GM19351 (cell line): ENCODE measurements around the gene ZNF598.

Source experiments
- ATAC-seq: cut with Tn5 transposase; IDR thresholded peaks from one replicate; pipeline ENCODE4 v1.9.1; 2021; ENCODE audit warnings: mild to moderate bottlenecking, moderate library complexity; ENCODE audit not compliant: unreplicated experiment

The ZNF598 gene

GRCh38 chr16:2009791-2010510, at the start of gene ZNF598:
ZNF598 (minus strand) TSS chr16:2009821.
- peak; percentile 89 for ATAC-seq

- ATAC-seq, result no peak
These were observed 49.3 kb upstream of the ZNF598 start for GRCh38 chr16:2058872-2059271.

- ATAC-seq, result no peak
These were observed 48.8 kb upstream of the ZNF598 start for GRCh38 chr16:2058420-2058819.

- no peak for ATAC-seq
These were observed 47.8 kb upstream of the ZNF598 start for GRCh38 chr16:2057438-2057837.

GRCh38 chr16:2056681-2057407, 47.2 kb upstream of the ZNF598 start:
- ATAC-seq, result no peak

- ATAC-seq, result no peak
These were observed 46.5 kb upstream of the ZNF598 start for GRCh38 chr16:2056077-2056476.

GRCh38 chr16:2054543-2055245, 45.1 kb upstream of the ZNF598 start:
- no peak for ATAC-seq

- ATAC-seq, result no peak
These were observed 44.3 kb upstream of the ZNF598 start for GRCh38 chr16:2053897-2054296.

GRCh38 chr16:2053211-2053610, 43.6 kb upstream of the ZNF598 start:
- ATAC-seq, result no peak

- peak; percentile 4 for ATAC-seq
These were observed 38.5 kb upstream of the ZNF598 start for GRCh38 chr16:2048116-2048543.

- peak; percentile 88 for ATAC-seq
These were observed 37.9 kb upstream of the ZNF598 start, which contains the start of the genes NTHL1 and TSC2 for GRCh38 chr16:2047330-2048115. NTHL1 (minus strand) TSS chr16:2047834; CDS start chr16:2047823, 11 bp downstream. TSC2 (plus strand) TSS chr16:2047985; CDS start chr16:2048616, 631 bp downstream.

GRCh38 chr16:2046893-2047329, 37.3 kb upstream of the ZNF598 start:
- ATAC-seq, result no peak

- ATAC-seq, result no peak
These were observed 36.6 kb upstream of the ZNF598 start for GRCh38 chr16:2045965-2046892.

GRCh38 chr16:2044541-2044940, 34.9 kb upstream of the ZNF598 start:
- no peak for ATAC-seq

- no peak for ATAC-seq
These were observed 34.2 kb upstream of the ZNF598 start for GRCh38 chr16:2043667-2044451.

- no peak for ATAC-seq
These were observed 33.5 kb upstream of the ZNF598 start for GRCh38 chr16:2042986-2043666.

GRCh38 chr16:2042171-2042985, 32.8 kb upstream of the ZNF598 start:
- ATAC-seq, result no peak
